ENCODE measurements around the gene CLDN24. TPM values are rescaled to one million over a fixed set of nuclear protein-coding genes. Genes with fewer than 3 reads are reported as not detected.

CLDN24 gene
- total RNA-seq, 4 donors from 2014 or later: not detected

DNA sequence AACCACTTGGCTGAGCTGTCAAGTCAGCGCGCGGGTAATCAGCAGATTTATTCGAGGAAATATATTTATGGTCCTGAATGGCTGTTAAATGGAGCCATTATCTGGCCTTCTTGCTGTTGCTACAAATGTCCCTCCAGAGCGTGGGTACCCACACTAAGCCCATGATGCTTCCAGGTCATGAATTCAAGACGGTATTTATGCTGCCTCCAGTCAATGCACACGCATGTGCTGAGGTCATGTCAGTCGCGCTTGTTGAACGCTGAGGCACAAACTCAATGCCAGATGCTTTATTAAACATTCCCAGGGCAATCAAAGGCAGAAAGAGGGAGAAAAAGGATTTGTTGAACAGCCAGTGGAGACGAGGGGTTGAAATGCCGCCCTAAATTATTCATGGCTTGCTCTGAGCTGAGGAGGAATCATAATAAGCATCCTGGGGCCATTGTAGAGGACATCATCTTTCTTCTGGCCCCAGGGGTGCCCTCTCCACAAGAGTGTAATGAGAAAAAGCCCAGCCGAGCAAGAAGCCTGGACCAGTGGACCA, 36.1 kb upstream of the CLDN24 start:
- H3K4me3 ChIP-seq: no peak overlapping the region
- ATAC-seq (no peak), DNase-seq (no peak)
- intact Hi-C loops (cut with DNase I; ENCODE audit: low total_unique reads) (no loop called here), in situ Hi-C loops (cut with MboI; ENCODE audit: low sequenced_read_pairs in 4 of 4) (no loop called here)
- H3K36me3 ChIP-seq: no peaks in the 10 kb centered on the region
- no peaks in the 10 kb centered on the region for H3K9me3 ChIP-seq
- no peak overlapping the region for H3K27ac ChIP-seq
- H3K27me3 ChIP-seq: no peaks in the 10 kb centered on the region
- TF ChIP-seq, protein P1, sequence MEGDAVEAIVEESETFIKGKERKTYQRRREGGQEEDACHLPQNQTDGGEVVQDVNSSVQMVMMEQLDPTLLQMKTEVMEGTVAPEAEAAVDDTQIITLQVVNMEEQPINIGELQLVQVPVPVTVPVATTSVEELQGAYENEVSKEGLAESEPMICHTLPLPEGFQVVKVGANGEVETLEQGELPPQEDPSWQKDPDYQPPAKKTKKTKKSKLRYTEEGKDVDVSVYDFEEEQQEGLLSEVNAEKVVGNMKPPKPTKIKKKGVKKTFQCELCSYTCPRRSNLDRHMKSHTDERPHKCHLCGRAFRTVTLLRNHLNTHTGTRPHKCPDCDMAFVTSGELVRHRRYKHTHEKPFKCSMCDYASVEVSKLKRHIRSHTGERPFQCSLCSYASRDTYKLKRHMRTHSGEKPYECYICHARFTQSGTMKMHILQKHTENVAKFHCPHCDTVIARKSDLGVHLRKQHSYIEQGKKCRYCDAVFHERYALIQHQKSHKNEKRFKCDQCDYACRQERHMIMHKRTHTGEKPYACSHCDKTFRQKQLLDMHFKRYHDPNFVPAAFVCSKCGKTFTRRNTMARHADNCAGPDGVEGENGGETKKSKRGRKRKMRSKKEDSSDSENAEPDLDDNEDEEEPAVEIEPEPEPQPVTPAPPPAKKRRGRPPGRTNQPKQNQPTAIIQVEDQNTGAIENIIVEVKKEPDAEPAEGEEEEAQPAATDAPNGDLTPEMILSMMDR (IDR thresholded peaks at IDR 0.05 in 4 of 5, conservative IDR thresholded peaks at IDR 0.05 in 1 of 5): no peak
- TF ChIP-seq POLR2A (IDR thresholded peaks at IDR 0.05): no peak
- no peaks in the 10 kb centered on the region for H3K4me1 ChIP-seq

DNA sequence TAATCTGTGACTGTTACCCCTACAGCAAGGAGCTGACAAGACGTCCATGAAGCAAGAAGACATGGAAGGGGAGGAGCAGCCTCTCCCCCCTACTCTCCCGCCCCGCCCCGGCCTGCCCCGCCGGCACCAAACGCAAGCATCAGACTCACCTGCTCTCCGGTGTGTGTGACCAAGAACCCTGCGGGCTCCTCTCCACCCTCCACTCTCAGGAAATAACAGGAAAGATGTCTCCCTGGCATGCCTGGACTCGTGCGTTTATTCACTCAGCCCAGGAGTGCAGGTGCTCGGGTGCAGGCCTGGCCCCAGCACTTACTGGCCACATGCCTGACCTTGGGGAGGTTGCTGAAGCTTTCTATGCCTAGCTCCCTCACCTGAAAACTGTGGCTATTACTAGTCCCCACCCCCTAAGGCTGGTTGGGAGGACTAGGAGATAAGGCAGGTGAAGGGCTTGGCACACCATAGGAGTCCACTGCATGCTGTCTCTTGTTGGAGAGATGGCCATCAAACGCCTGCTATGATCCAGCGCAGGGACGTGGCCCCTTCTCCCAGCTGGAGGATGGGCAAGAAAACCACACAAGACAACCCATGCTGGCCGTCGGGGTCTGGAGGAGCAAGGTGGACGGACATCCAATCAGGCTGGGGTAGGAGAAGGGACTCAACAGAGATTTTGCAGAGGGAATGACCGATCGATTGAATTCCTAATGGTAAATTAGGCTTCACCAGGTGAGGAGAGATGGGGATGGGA, 34.9 kb upstream of the CLDN24 start:
- no peaks in the 10 kb centered on the region for H3K9me3 ChIP-seq
- ATAC-seq (no peak), DNase-seq (no peak)
- no peaks in the 10 kb centered on the region for H3K4me1 ChIP-seq
- no peaks in the 10 kb centered on the region for H3K36me3 ChIP-seq
- no peak overlapping the region for H3K4me3 ChIP-seq
- no peak overlapping the region for H3K27ac ChIP-seq
- TF ChIP-seq, protein P1 (IDR thresholded peaks at IDR 0.05 in 4 of 5, conservative IDR thresholded peaks at IDR 0.05 in 1 of 5): no peak
- no peak for TF ChIP-seq POLR2A (IDR thresholded peaks at IDR 0.05)
- in situ Hi-C loops (cut with MboI; ENCODE audit: low sequenced_read_pairs in 4 of 4) (no loop called here), intact Hi-C loops (cut with DNase I; ENCODE audit: low total_unique reads) (no loop called here)
- H3K27me3 ChIP-seq: no peaks in the 10 kb centered on the region

DNA sequence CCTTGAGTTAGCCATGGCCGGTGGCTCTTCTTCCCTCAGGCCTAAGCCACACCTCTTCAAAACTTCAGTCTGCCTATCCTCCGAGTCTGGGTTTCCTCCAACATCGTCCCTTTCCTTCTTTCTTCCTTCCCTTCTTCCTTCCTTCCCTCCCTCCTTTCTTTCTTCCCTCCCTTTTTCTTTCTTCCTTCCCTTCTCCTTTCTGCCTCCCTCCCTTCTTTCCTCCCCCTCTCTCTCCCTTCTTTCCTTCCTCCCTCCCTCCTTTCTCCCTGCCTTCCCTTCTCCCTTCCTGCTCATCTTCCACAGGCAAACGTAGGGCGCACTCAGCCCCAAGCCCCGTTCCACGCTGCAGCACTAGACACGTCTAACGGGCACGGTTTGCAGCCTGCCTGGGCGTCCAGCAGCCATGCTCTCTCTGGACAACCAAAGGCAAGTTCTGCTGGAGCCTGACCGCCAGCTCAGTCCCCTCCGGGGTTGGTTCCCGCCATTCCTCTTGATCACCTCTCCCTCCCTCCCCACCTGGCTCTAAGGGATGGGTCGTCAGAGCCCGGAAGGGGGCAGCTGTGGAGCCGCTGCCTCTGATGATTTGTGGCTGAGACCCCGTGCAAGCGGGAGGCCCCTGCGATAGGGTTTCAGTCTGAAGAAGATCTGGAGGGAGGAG, 34.1 kb upstream of the CLDN24 start:
- TF ChIP-seq POLR2A (IDR thresholded peaks at IDR 0.05): no peak
- TF ChIP-seq, protein P1 (IDR thresholded peaks at IDR 0.05 in 4 of 5, conservative IDR thresholded peaks at IDR 0.05 in 1 of 5): no peak
- Histone ChIP-seq H3K36me3 (no peaks in the 10 kb centered on the region), H3K27ac (no peak overlapping the region), H3K9me3 (no peaks in the 10 kb centered on the region), H3K4me3 (no peak overlapping the region), H3K27me3 (no peaks in the 10 kb centered on the region), H3K4me1 (no peaks in the 10 kb centered on the region)
- no peak for DNase-seq
- in situ Hi-C loops (cut with MboI; ENCODE audit: low sequenced_read_pairs in 4 of 4): no loop called here
- intact Hi-C loops (cut with DNase I; ENCODE audit: low total_unique reads): no loop called here
- ATAC-seq: no peak

DNA sequence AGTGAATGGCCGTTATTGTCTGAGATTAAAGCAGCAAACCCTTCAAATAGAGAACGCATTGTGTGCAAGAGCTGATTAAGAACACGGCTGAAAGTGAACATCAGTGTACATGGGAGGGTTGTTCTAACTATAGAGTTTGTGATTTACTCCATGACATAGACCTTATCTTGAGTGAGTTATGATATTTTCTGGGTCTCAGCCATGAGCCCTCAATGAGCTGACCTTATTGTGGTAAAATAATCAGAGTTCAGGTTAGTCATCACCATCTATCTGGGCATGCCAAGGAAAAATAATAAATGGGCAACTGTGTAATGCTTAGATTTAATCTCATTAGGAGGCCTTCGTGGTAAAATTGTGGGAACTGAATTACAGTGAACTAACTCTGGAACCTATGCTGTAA, 33.2 kb upstream of the CLDN24 start:
- no peak for ATAC-seq
- DNase-seq: no peak
- in situ Hi-C loops (cut with MboI; ENCODE audit: low sequenced_read_pairs in 4 of 4) (no loop called here), intact Hi-C loops (cut with DNase I; ENCODE audit: low total_unique reads) (no loop called here)
- no peaks in the 10 kb centered on the region for H3K9me3 ChIP-seq
- no peak overlapping the region for H3K27ac ChIP-seq
- no peak for TF ChIP-seq POLR2A (IDR thresholded peaks at IDR 0.05)
- TF ChIP-seq, protein P1 (IDR thresholded peaks at IDR 0.05 in 4 of 5, conservative IDR thresholded peaks at IDR 0.05 in 1 of 5): no peak
- H3K4me3 ChIP-seq: no peak overlapping the region
- H3K4me1 ChIP-seq: no peaks in the 10 kb centered on the region
- H3K36me3 ChIP-seq: no peaks in the 10 kb centered on the region
- H3K27me3 ChIP-seq: no peaks in the 10 kb centered on the region

Measured in gastrocnemius medialis (tissue), 4 donors.